Lower leg skin (tissue), 3 donors: Measurements from ENCODE around the gene PGF.

Experiments used
- CTCF ChIP-seq, 3 donors: fragments of 450-650 bp; IDR thresholded peaks; one replicate each; pipeline ENCODE4 v1.5.1; 2016; ENCODE audit warnings: antibody characterized with exemption in 3 of 3, mild to moderate bottlenecking in 3 of 3, moderate library complexity in 2 of 3
- POLR2A ChIP-seq, 2 donors: fragments of 450-650 bp; IDR thresholded peaks; one replicate each; pipeline ENCODE4 v1.6.1; 2016 to 2017; ENCODE audit warnings: antibody characterized with exemption in 2 of 2, mild to moderate bottlenecking in 1 of 2, moderate library complexity in 1 of 2

DNA sequence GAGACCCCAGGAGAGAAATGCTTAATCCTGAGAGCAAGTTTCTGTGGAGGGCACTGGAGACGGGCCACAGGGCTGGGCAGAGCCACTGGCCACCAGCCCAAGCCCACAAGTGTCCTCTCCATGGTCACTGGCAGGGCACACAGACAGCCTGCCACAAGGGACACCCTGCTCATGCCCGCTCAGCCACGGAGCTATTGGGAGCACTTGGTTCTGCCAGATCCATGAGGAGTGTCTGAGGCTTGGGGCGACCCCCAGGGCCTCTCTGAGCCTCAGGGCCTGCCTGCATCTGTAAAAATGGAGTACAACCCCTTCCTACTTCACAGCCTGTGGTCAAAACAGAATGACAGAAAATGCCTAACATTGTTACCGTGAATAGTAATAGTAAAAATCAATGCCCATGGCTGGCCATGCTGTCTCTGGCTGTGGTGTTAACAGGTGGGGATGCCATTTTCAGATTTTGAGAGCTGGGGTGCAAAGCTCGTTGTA is 3.2 kb downstream of the PGF start:
- TF ChIP-seq CTCF (IDR thresholded peaks at IDR 0.05) (no peak), POLR2A (IDR thresholded peaks at IDR 0.05) (no peak)
